T-cell (primary cell): Measurements from ENCODE around the gene NOC4L. TPM values are rescaled to one million over a fixed set of nuclear protein-coding genes. Genes with fewer than 3 reads are reported as not detected.
"Not testable (repeated sequence)": the region's sequence is repeated elsewhere in the genome, so short reads cannot be mapped to it uniquely, and the experiment has no call there.

Source experiments
- ATAC-seq, 4 experiments: fragments of 200-7000 bp in 3 of 4; fragments of 150-1000 bp in 1 of 4; cut with Tn5 transposase; replicated peaks in 1 of 4; 1 replicate in 3 of 4; 2 replicates in 1 of 4; pipeline ENCODE4 v1.10.0; 2021; ENCODE audit warnings: moderate library complexity in 3 of 4, mild to moderate bottlenecking in 2 of 4, moderate number of reproducible peaks in 1 of 4
- CTCF ChIA-PET, 2 donors: fragments of 300-600 bp; sonication (Branson Sonifier 250); formaldehyde crosslinking; loops; one replicate each; lab custom pipeline; 2022; ENCODE audit warnings: antibody characterized with exemption in 2 of 2; lab: Charles Lee
- POLR2A ChIA-PET, 2 donors: fragments of 300-600 bp; sonication (Branson Sonifier 250); formaldehyde crosslinking; loops; one replicate each; lab custom pipeline; 2022; ENCODE audit warnings: antibody characterized with exemption in 2 of 2; lab: Charles Lee
- DNase-seq, 35 experiments: peaks; one replicate each; pipeline versions ENCODE4 v3.0.0 to v3.0.0-alpha.2; 2013 to 2023
- H3K27ac ChIP-seq: one replicate; pipeline ENCODE4 v1.5.1; 2013; ENCODE audit warnings: low read length
- H3K27me3 ChIP-seq, 2 experiments: replicated peaks in 1 of 2; 1 replicate in 1 of 2; 2 replicates in 1 of 2; pipeline versions ENCODE4 v1.6.1 to v1.7.0; 2013; ENCODE audit warnings: low read length in 1 of 2, mixed read lengths in 1 of 2; ENCODE audit not compliant: control insufficient read depth in 2 of 2, insufficient read depth in 2 of 2; ENCODE audit errors: extremely low read depth in 1 of 2
- H3K36me3 ChIP-seq, 2 donors: 1 replicate in 1 of 2; 2 replicates in 1 of 2; pipeline versions ENCODE4 v1.6.1 to v1.7.0; 2013; ENCODE audit warnings: low read length in 1 of 2; ENCODE audit not compliant: control insufficient read depth in 2 of 2, insufficient read depth in 1 of 2; ENCODE audit errors: extremely low read depth in 1 of 2
- H3K4me1 ChIP-seq, 2 experiments: 1 replicate in 1 of 2; 2 replicates in 1 of 2; pipeline versions ENCODE4 v1.6.1 to v1.7.0; 2013; ENCODE audit warnings: low read length in 2 of 2, mixed read lengths in 1 of 2; ENCODE audit not compliant: insufficient read depth in 2 of 2, control insufficient read depth in 1 of 2; ENCODE audit errors: extremely low read depth in 1 of 2
- H3K4me3 ChIP-seq, 2 donors: 1 replicate in 1 of 2; 2 replicates in 1 of 2; pipeline versions ENCODE4 v1.5.1 to v1.7.0; 2013; ENCODE audit warnings: mild to moderate bottlenecking in 2 of 2, low read length in 1 of 2, moderate library complexity in 1 of 2; ENCODE audit not compliant: control insufficient read depth in 1 of 2; ENCODE audit errors: extremely low read depth in 1 of 2
- H3K9me3 ChIP-seq: 2 replicates; pipeline ENCODE4 v1.7.0; 2013
- H3K27ac Mint-ChIP-seq, 2 donors: one replicate each; pipeline ENCODE4 v1.8.0; 2020 to 2021; ENCODE audit warnings: mild to moderate bottlenecking in 2 of 2, mixed read lengths in 2 of 2
- H3K27me3 Mint-ChIP-seq, 2 donors: one replicate each; pipeline ENCODE4 v1.8.0; 2021 to 2022; ENCODE audit warnings: mixed read lengths in 2 of 2
- H3K36me3 Mint-ChIP-seq: one replicate; pipeline ENCODE4 v1.8.0; 2021; ENCODE audit warnings: mixed read lengths
- H3K4me1 Mint-ChIP-seq, 3 donors: one replicate each; pipeline ENCODE4 v1.8.0; 2020 to 2022; ENCODE audit warnings: mixed read lengths in 3 of 3, mild to moderate bottlenecking in 1 of 3
- H3K4me3 Mint-ChIP-seq, 3 donors: one replicate each; pipeline ENCODE4 v1.8.0; 2020 to 2022; ENCODE audit warnings: mild to moderate bottlenecking in 3 of 3, mixed read lengths in 3 of 3, moderate library complexity in 3 of 3
- H3K9me3 Mint-ChIP-seq, 3 donors: one replicate each; pipeline ENCODE4 v1.8.0; 2020 to 2022; ENCODE audit warnings: mixed read lengths in 3 of 3
- WGBS: methylation state at CpG from one replicate; pipeline ENCODE4 v1.1.5; 2013; ENCODE audit warnings: missing lambda C conversion rate; ENCODE audit not compliant: insufficient coverage; 5-methylcytosine and 5-hydroxymethylcytosine counted together
- total RNA-seq, 35 experiments: library from RNA in 6 of 35; stranded (reverse) in 6 of 35; fragments of 120-200 nt in 1 of 35; gene quantifications; one replicate each; pipeline versions ENCODE4 v1.2.1 to v1.2.4 and lab custom pipeline; 2013 to 2026

Gene NOC4L
- total RNA-seq, 5 donors from 2014 or later (not counting 1 experiment from before 2014, with no cell fraction given), result 14.6 to 28.9 (median 26.4) TPM

- H3K36me3 ChIP-seq, H3K4me3 ChIP-seq, H3K27me3 Mint-ChIP-seq, H3K4me3 Mint-ChIP-seq, H3K36me3 Mint-ChIP-seq, DNase-seq, H3K9me3 ChIP-seq, ATAC-seq, H3K27me3 ChIP-seq, CTCF ChIA-PET, H3K27ac ChIP-seq, H3K27ac Mint-ChIP-seq: not testable (repeated sequence)
- H3K4me1 ChIP-seq, result peaks cover 0 to 10% of the 10 kb centered on the region in 2 experiments
- POLR2A ChIA-PET, result interaction anchor here in 1 of 2 donors (0.7 kb wide), 1 partner anchor 31 kb away, joined by 3 read pairs; no protein-coding TSS in a partner anchor
- Mint-ChIP-seq H3K9me3 (peaks cover 0 to 10% (median 8%) of the 10 kb centered on the region in 3 donors), H3K4me1 (peaks cover 0 to 11% (median 9%) of the 10 kb centered on the region in 3 donors)
- WGBS, result 95% methylated on average over 9 of the region's 12 CpGs
Observed at GRCh38 chr12:132195242-132195641, 51.0 kb downstream of the NOC4L start.

DNA sequence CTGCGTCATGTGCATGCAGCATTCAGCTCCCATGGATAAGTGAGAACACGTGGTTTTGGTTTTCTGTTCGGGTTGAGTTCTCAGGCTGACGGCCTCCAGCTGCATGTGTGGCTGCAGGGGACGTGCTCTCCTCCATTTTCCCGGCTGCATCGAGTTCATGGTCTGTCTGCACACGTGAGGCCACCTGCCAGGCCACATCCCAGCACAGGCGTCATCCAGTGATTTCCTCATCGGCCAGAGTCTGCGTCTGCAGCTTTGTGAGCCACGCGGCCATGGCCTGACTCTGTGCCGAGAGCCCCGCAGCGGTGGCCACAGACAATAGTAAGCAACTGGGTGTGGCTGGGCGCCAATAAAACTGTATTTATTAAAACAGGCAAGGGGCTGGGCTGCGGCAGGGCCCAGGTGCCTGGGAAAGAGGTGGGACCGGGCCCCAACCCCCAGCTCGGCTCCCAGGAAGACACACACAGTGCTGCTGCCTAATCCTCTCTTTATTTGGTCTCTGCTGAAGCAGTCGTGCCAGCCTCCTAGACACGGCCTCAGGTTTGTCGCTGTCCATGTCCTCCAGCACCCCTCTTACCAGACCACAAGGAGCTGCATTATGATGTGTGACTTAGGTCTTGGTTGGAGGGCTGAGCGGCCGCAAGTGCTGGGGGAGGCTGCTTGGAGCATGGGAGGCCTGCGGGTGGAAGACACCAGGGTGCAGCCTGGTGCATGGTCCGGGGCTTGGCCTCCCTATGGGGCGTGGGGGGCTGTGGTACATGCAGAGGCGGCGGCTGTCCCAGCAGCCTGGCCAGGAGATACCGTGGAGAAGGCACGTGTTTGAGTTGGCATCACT lies 52.0 kb downstream of the NOC4L start:
- ATAC-seq (no peak), DNase-seq (no peak)
- Mint-ChIP-seq H3K27ac (no peak overlapping the region), H3K36me3 (peaks cover 7% of the 10 kb centered on the region), H3K4me3 (no peak overlapping the region), H3K27me3 (no peaks in the 10 kb centered on the region), H3K9me3 (peaks cover 0 to 10% (median 8%) of the 10 kb centered on the region in 3 donors), H3K4me1 (peaks cover 0 to 2% (median 1%) of the 10 kb centered on the region in 3 donors)
- Histone ChIP-seq H3K27me3 (peaks cover 0 to 4% of the 10 kb centered on the region in 2 experiments), H3K9me3 (no peaks in the 10 kb centered on the region), H3K4me1 (peaks cover 0 to under 1% of the 10 kb centered on the region in 2 experiments), H3K4me3 (no peak overlapping the region), H3K27ac (no peak overlapping the region), H3K36me3 (no peaks in the 10 kb centered on the region)
- WGBS, result 74% methylated on average over 29 of the region's 32 CpGs
- ChIA-PET POLR2A (interaction anchor here in 1 of 2 donors (0.7 kb wide), 1 partner anchor 32 kb away, joined by 3 read pairs; no protein-coding TSS in a partner anchor), CTCF (no interaction called here)

DNA sequence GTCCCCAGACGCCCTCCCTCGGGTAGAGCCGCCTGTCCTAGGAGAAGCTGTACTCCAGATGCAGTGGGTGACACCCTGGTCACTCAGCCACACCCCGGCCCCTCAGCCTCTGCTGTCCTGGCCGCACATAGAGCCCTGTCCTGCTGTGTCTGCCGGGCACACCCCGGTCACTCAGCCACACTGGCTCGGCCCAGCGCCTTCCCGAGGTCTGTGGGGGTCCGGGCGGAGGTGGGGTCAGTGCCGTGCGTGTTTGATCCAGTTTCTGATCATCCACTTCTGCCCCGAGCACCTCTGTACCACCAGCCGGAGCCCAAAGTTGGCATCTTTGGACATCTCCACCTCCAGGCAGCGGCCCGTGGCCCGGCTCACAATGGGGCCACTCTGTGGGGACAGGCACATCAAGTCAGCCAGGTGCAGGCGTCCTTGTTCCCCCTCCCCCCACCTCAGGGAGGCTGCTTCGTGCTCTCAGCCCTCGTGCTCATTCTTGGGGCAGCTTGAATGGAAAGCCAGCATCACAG lies 52.7 kb downstream of the NOC4L start:
- H3K4me3 ChIP-seq, result no peak overlapping the region
- no peaks in the 10 kb centered on the region for H3K4me1 Mint-ChIP-seq
- no peak overlapping the region for H3K27ac Mint-ChIP-seq
- H3K27ac ChIP-seq, result no peak overlapping the region
- WGBS, result 87% methylated on average over 18 of the region's 22 CpGs
- no peaks in the 10 kb centered on the region for H3K4me1 ChIP-seq
- H3K27me3 Mint-ChIP-seq, result no peaks in the 10 kb centered on the region
- CTCF ChIA-PET, result no interaction called here
- POLR2A ChIA-PET, result no interaction called here
- ATAC-seq (no peak), DNase-seq (no peak)
- peaks cover 0 to 10% (median 8%) of the 10 kb centered on the region in 3 donors for H3K9me3 Mint-ChIP-seq
- H3K9me3 ChIP-seq, result no peaks in the 10 kb centered on the region
- peaks cover 7% of the 10 kb centered on the region for H3K36me3 Mint-ChIP-seq
- H3K27me3 ChIP-seq, result peaks cover 0 to 4% of the 10 kb centered on the region in 2 experiments
- no peak overlapping the region for H3K4me3 Mint-ChIP-seq
- H3K36me3 ChIP-seq, result no peaks in the 10 kb centered on the region

DNA sequence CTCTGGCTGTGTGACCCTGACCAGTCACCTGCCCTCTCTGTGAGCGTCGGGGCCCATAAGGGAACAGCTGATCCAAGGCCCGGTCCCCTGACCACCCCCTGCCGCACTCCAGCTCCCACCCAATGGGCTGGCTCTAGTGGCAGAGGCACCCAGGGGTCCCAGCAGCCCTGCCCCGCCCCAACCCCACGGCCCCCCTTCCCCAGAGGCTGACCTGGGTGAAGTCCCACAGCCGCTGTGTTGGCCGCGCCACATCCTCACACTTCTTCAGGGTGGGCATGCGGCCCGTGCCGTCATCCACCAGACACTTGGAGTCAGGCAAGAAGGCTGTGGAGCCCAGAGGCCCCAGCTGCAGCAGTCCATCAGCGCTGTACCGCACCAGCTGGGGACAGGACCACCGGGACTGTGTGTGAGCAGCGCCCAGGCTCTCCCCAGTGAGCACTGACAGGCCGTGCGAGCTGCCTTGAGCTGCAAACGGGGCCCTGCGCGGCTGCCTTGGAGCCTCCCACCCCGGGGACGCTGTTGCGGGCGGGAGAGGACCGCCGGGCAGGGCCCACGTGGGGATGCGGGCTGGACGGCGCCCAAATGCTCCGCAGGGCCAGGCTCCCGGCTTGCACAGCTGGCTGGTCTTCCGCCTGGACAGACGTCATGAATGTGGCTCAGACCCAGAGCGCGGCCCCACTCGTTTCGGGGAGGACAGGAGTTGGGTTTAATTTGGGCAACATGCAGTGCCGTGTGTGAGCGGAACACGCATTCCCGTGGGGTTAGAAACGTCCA lies 53.5 kb downstream of the NOC4L start:
- Mint-ChIP-seq H3K27ac (no peak overlapping the region), H3K36me3 (peaks cover 7% of the 10 kb centered on the region), H3K4me3 (no peak overlapping the region), H3K27me3 (peaks cover 0 to 5% of the 10 kb centered on the region in 2 donors), H3K9me3 (peaks cover 0 to 10% (median 8%) of the 10 kb centered on the region in 3 donors), H3K4me1 (no peaks in the 10 kb centered on the region)
- POLR2A ChIA-PET, result no interaction called here
- no peaks in the 10 kb centered on the region for H3K36me3 ChIP-seq
- no peaks in the 10 kb centered on the region for H3K4me1 ChIP-seq
- H3K4me3 ChIP-seq, result no peak overlapping the region
- CTCF ChIA-PET, result no interaction called here
- no peaks in the 10 kb centered on the region for H3K9me3 ChIP-seq
- WGBS, result 88% methylated on average over 36 of the region's 44 CpGs
- no peak overlapping the region for H3K27ac ChIP-seq
- ATAC-seq, result no peak
- peaks cover 0 to 11% of the 10 kb centered on the region in 2 experiments for H3K27me3 ChIP-seq
- no peak for DNase-seq

GRCh38 chr12:132199101-132199500 lies 54.8 kb downstream of the NOC4L start:
- Mint-ChIP-seq H3K4me1 (peaks cover 0 to 2% (median 0%) of the 10 kb centered on the region in 3 donors), H3K36me3 (peaks cover 3% of the 10 kb centered on the region), H3K4me3 (no peak overlapping the region), H3K9me3 (peaks cover 0 to 3% (median 2%) of the 10 kb centered on the region in 3 donors), H3K27me3 (peaks cover 3 to 9% of the 10 kb centered on the region in 2 donors), H3K27ac (no peak overlapping the region)
- CTCF ChIA-PET, result interaction anchor here in 1 of 2 donors (0.5 kb wide), 1 partner anchor 325 kb away, joined by 3 read pairs; no protein-coding TSS in a partner anchor
- POLR2A ChIA-PET, result no interaction called here
- Histone ChIP-seq H3K4me3 (no peak overlapping the region), H3K4me1 (no peaks in the 10 kb centered on the region), H3K9me3 (no peaks in the 10 kb centered on the region), H3K27me3 (peaks cover 1 to 24% of the 10 kb centered on the region in 2 experiments), H3K27ac (no peak overlapping the region), H3K36me3 (no peaks in the 10 kb centered on the region)
- no peak for DNase-seq
- 86% methylated on average over 18 of the region's 18 CpGs for WGBS
- no peak for ATAC-seq
